Psoas muscle (tissue), 8 donors: ENCODE results near the gene PDS5B. TPM values are rescaled to one million over a fixed set of nuclear protein-coding genes. Genes with fewer than 3 reads are reported as not detected.

Experiments used
- ATAC-seq, 4 donors: fragments of 200-7000 bp; cut with Tn5 transposase; one replicate each; pipeline ENCODE4 v1.9.1; 2020; ENCODE audit warnings: moderate library complexity in 3 of 4, mild to moderate bottlenecking in 2 of 4
- DNase-seq, 2 donors: peaks; one replicate each; pipeline ENCODE4 v3.0.0-alpha.2; 2020
- H3K27ac ChIP-seq: fragments of 200-600 bp; one replicate; pipeline ENCODE4 v1.8.0; 2022
- H3K27me3 ChIP-seq, 3 donors: fragments of 200-600 bp in 1 of 3; one replicate each; pipeline versions ENCODE4 v1.6.1 to v1.8.0; 2013 to 2022; ENCODE audit warnings: low read length in 2 of 3, mild to moderate bottlenecking in 2 of 3, moderate library complexity in 1 of 3; ENCODE audit not compliant: insufficient read depth in 3 of 3
- H3K36me3 ChIP-seq, 2 donors: fragments of 200-600 bp in 1 of 2; one replicate each; pipeline versions ENCODE4 v1.6.1 to v1.8.0; 2013 to 2022; ENCODE audit warnings: low read depth in 1 of 2, mild to moderate bottlenecking in 1 of 2, moderate library complexity in 1 of 2; ENCODE audit not compliant: insufficient read depth in 1 of 2
- H3K4me1 ChIP-seq: fragments of 200-600 bp; one replicate; pipeline ENCODE4 v1.8.0; 2022
- H3K4me3 ChIP-seq: fragments of 200-600 bp; one replicate; pipeline ENCODE4 v1.8.0; 2022; ENCODE audit warnings: mild to moderate bottlenecking
- H3K9me3 ChIP-seq: fragments of 200-600 bp; one replicate; pipeline ENCODE4 v1.8.0; 2022
- CTCF ChIP-seq: fragments of 200-600 bp; IDR thresholded peaks from one replicate; pipeline ENCODE4 v1.8.0; 2022; ENCODE audit warnings: antibody characterized with exemption
- WGBS, 3 donors: extraction: QIAGEN DNeasy Blood & Tissue Kit; methylation state at CpG; one replicate each; pipeline versions ENCODE4 v1.1.6 to v1.1.7; 2013; 5-methylcytosine and 5-hydroxymethylcytosine counted together
- intact Hi-C, 2 donors: fragments of 100-400 bp; cut with DNase I; formaldehyde crosslinking; loops; one replicate each; pipeline versions ENCODE4 v1.11.0 to v1.14.2; 2022
- polyA plus RNA-seq, 3 donors: library from polyadenylated mRNA; stranded (reverse); fragments of 200-250 nt; gene quantifications; one replicate each; pipeline ENCODE4 v1.2.3, GENCODE V29; 2013
- total RNA-seq, 4 donors: library from RNA; stranded (reverse); fragmentation: NEBNext Ultra II Directional in 2 of 4; extraction: Animal tissue kit (Norgen Biotek cat#: 25700) in 2 of 4; gene quantifications; one replicate each; pipeline versions ENCODE4 v1.2.1 to v1.2.4, GENCODE V29; 2021 to 2023
- donor health status: healthy with polysubstance abuse.
- donor health status: DM: no; HTN: no; CAD: no; lungs with moderate emphysema.
- donor health status: Bipolar disorder and iron deficiency.
- donor health status: healthy.
- donor health status: DM: yes; HTN: yes; CAD: no.
- donor health status: DM: no; HTN: no; CAD: no.
- donor health status: DM: no; HTN: no; CAD: no.
- donor health status: DM: yes; HTN: yes; CAD: no.

The PDS5B gene
- total and polyA plus RNA-seq, 7 donors, result 3.6 to 28.1 (median 18.3) TPM

DNA sequence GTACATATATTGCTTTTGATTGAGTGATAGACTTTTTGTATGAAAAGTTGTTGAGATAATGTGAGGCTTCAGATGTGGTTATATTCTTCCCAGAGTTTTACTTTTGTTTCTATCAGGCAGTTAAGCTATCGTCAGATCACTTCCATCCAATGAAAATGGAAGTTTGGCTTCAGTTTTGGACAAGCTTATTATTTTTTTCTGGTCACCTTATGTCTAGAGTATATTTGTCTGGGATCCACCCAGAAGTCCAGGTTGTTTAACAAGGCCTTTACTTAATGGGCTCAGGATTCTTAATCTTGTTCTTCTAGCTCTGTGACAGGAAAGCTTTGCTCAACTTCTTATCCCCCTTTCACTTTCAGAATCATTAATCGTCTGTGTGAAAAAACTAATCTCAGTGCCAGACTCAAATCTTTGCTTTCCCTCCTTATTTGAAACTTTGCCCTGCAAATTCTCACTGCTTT lies 150.9 kb downstream of the PDS5B start:
- Histone ChIP-seq H3K27ac (peak overlapping the region; percentile 42), H3K4me1 (peaks cover 5% of the 10 kb centered on the region), H3K9me3 (no peaks in the 10 kb centered on the region), H3K36me3 (peaks cover 0 to 8% of the 10 kb centered on the region in 2 donors), H3K4me3 (peak overlapping the region; percentile 46), H3K27me3 (no peaks in the 10 kb centered on the region)
- TF ChIP-seq CTCF, result no peak
- 27 to 40% (median 29%) methylated on average over 2 of the region's 2 CpGs for WGBS, 3 donors
- no peak for DNase-seq
- intact Hi-C loops, result no loop called here
- ATAC-seq, result peak in 1 of 4 donors; percentile 32

- 70 to 82% (median 74%) methylated on average over 1 of the region's 1 CpG for WGBS, 3 donors
- H3K36me3 ChIP-seq, result peaks cover 0 to 13% of the 10 kb centered on the region in 2 donors
- intact Hi-C loops, result no loop called here
- peak overlapping the region; percentile 42 for H3K27ac ChIP-seq
- H3K4me1 ChIP-seq, result peaks cover 4% of the 10 kb centered on the region
- no peak for TF ChIP-seq CTCF
- DNase-seq (no peak), ATAC-seq (no peak)
- no peaks in the 10 kb centered on the region for H3K9me3 ChIP-seq
- no peaks in the 10 kb centered on the region for H3K27me3 ChIP-seq
- peak overlapping the region; percentile 46 for H3K4me3 ChIP-seq
Observed at GRCh38 chr13:32737679-32738078, 151.4 kb downstream of the PDS5B start.

DNA sequence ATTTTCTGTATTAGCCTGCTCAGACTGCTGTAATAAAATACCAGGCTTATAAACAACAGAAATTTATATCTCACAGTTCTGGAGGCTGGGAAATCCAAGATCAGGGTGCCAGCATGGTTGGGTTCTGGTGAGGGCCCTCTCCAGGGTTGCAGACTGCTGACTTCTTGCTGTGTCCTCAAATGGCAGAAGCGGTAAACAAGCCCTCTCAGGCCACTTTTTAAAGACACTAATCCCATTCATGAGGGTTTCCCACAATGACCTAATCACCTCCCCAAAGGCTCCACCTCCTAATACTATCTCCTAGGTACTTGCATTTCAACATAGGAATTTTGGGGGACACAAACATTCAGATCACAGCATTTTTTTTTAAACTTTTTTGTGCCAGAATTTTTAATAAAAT lies 159.3 kb downstream of the PDS5B start:
- no peak for ATAC-seq
- H3K27ac ChIP-seq, result no peak overlapping the region

GRCh38 chr13:32746474-32746873 lies 160.2 kb downstream of the PDS5B start:
- intact Hi-C loops, result no loop called here
- H3K27ac ChIP-seq, result no peak overlapping the region
- TF ChIP-seq CTCF, result no peak
- DNase-seq (no peak), ATAC-seq (no peak)
- H3K4me1 ChIP-seq, result no peaks in the 10 kb centered on the region
- H3K4me3 ChIP-seq, result no peak overlapping the region
- peaks cover 4 to 44% of the 10 kb centered on the region in 2 donors for H3K36me3 ChIP-seq
- no peaks in the 10 kb centered on the region for H3K9me3 ChIP-seq
- WGBS, 3 donors, result 93 to 94% (median 93%) methylated on average over 3 of the region's 3 CpGs
- H3K27me3 ChIP-seq, result no peaks in the 10 kb centered on the region

More for the DNA sequence above, 159.3 kb downstream of the PDS5B start:
- H3K4me1 ChIP-seq, result no peaks in the 10 kb centered on the region
- WGBS, 3 donors, result 94 to 100% (median 96%) methylated on average over 1 of the region's 1 CpG
- no peaks in the 10 kb centered on the region for H3K27me3 ChIP-seq
- DNase-seq, result no peak
- intact Hi-C loops, result no loop called here
- no peak for TF ChIP-seq CTCF
- no peak overlapping the region for H3K4me3 ChIP-seq
- peaks cover 4 to 44% of the 10 kb centered on the region in 2 donors for H3K36me3 ChIP-seq
- H3K9me3 ChIP-seq, result no peaks in the 10 kb centered on the region

DNA sequence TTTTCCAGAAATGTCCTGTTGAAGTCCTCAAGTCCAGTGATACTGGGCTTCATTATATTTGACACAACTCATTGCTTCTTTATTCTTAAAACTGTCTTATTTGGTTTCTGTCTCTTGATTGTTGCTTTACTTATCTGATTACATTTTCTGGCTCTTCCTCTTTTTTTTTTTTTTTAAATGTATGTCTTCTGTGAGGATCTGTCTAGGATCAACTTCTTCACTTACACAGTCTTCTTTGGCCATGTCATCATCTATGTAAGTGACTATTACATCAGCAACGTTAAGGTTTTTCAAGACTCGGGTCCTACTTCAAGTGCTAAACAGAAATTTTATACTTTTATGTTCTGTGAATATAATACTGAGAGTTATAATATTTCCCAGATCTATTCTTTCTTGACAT lies 162.1 kb downstream of the PDS5B start:
- Histone ChIP-seq H3K4me1 (no peaks in the 10 kb centered on the region), H3K36me3 (peaks cover 4 to 30% of the 10 kb centered on the region in 2 donors), H3K9me3 (no peaks in the 10 kb centered on the region), H3K27ac (no peak overlapping the region), H3K4me3 (no peak overlapping the region), H3K27me3 (no peaks in the 10 kb centered on the region)
- DNase-seq (no peak), ATAC-seq (no peak)
- intact Hi-C loops, result no loop called here
- 85 to 95% (median 92%) methylated on average over 2 of the region's 2 CpGs for WGBS, 3 donors
- TF ChIP-seq CTCF, result no peak
